HCT116 (cell line): ENCODE measurements around the gene NLE1. TPM values are rescaled to one million over a fixed set of nuclear protein-coding genes. Genes with fewer than 3 reads are reported as not detected.

Source experiments
- ATAC-seq: fragments of 200-7000 bp; cut with Tn5 transposase; 2 replicates; pipeline ENCODE4 v1.9.1; 2020; ENCODE audit warnings: mild to moderate bottlenecking, moderate library complexity
- Bru-seq: library from RNA; stranded (reverse); fragments of 400-500 nt; gene quantifications from one replicate; lab custom pipeline; 2021; lab: Mats Ljungman, UMichigan
- BruChase-seq, 2 experiments: library from RNA; stranded (reverse); fragments of 400-500 nt; gene quantifications; one replicate each; lab custom pipeline; 2021; lab: Mats Ljungman, UMichigan
- BruUV-seq: library from RNA; stranded (reverse); fragments of 400-500 nt; replicated peaks from 2 replicates; lab custom pipeline; 2021; lab: Mats Ljungman, UMichigan
- CTCF ChIA-PET: fragments of 300-600 bp; sonication (Branson Sonifier 250); formaldehyde crosslinking; loops from one replicate; lab custom pipeline; 2021; ENCODE audit warnings: antibody characterized with exemption; lab: Charles Lee
- POLR2A ChIA-PET: fragments of 300-600, 350-600 bp; sonication (Branson Sonifier 250); formaldehyde crosslinking; loops from one replicate; lab custom pipeline; 2021; ENCODE audit warnings: antibody characterized with exemption; lab: Charles Lee
- RAD21 ChIA-PET, 2 experiments: fragments of 300-600 bp; sonication (Branson Sonifier 250); formaldehyde crosslinking; loops; one replicate each; lab custom pipeline; 2023; ENCODE audit warnings: low total read pairs in 2 of 2; ENCODE audit not compliant: uncharacterized antibody in 2 of 2, unreplicated experiment in 2 of 2, low non-redundant PET in 1 of 2; lab: Charles Lee
- DNase-seq: peaks from one replicate; pipeline ENCODE4 v3.0.0-alpha.2; 2010; ENCODE audit warnings: low read depth, low spot score
- H2AFZ ChIP-seq: fragments of 200-600 bp; shearing (Covaris generic), sonication (generic); 2 replicates; pipeline ENCODE4 v1.6.1; 2017; ENCODE audit warnings: low read depth, mixed run types, mixed read lengths, antibody characterized with exemption, low read length; ENCODE audit not compliant: poor library complexity, severe bottlenecking
- H3K27ac ChIP-seq: 2 replicates; pipeline ENCODE4 v1.5.1; 2012; ENCODE audit warnings: low read depth, low read length
- H3K27me3 ChIP-seq: fragments of 200-600 bp; sonication (generic); 2 replicates; pipeline ENCODE4 v1.6.1; 2016; ENCODE audit warnings: mixed run types, low read length, mixed read lengths; ENCODE audit not compliant: insufficient read depth
- H3K36me3 ChIP-seq, 2 experiments: fragments of 200-500 bp in 1 of 2; fragments of 200-600 bp in 1 of 2; sonication (Bioruptor generic) in 1 of 2; sonication (generic) in 1 of 2; 2 replicates each; pipeline versions ENCODE4 v1.5.1 to v1.6.1; 2014 to 2016; ENCODE audit warnings: low read length in 2 of 2, inconsistent platforms in 1 of 2, mixed read lengths in 1 of 2, mixed run types in 1 of 2; ENCODE audit not compliant: insufficient read depth in 2 of 2, control insufficient read depth in 1 of 2
- H3K4me1 ChIP-seq, 2 experiments: fragments of 200-600 bp in 1 of 2; sonication (generic) in 1 of 2; 2 replicates each; pipeline versions ENCODE4 v1.5.1 to v1.6.1; 2012 to 2017; ENCODE audit warnings: low read length in 2 of 2, inconsistent platforms in 1 of 2, mild to moderate bottlenecking in 1 of 2, mixed read lengths in 1 of 2, mixed run types in 1 of 2, moderate library complexity in 1 of 2; ENCODE audit not compliant: insufficient read depth in 2 of 2, control insufficient read depth in 1 of 2
- H3K4me2 ChIP-seq: fragments of 200-600 bp; sonication (generic); 2 replicates; pipeline ENCODE4 v1.6.1; 2017; ENCODE audit warnings: mixed run types, low read length, mixed read lengths
- H3K4me3 ChIP-seq, 2 experiments: fragments of 200-600 bp in 1 of 2; sonication (generic) in 1 of 2; replicated peaks in 1 of 2; 2 replicates each; pipeline ENCODE4 v1.5.1; 2011 to 2016; ENCODE audit warnings: low read length in 2 of 2, control low read depth in 1 of 2, low read depth in 1 of 2, mild to moderate bottlenecking in 1 of 2, mixed read lengths in 1 of 2, mixed run types in 1 of 2
- H3K79me2 ChIP-seq: fragments of 200-600 bp; sonication (generic); 2 replicates; pipeline ENCODE4 v1.6.1; 2017; ENCODE audit warnings: mild to moderate bottlenecking, mixed run types, low read length, moderate library complexity, mixed read lengths; ENCODE audit not compliant: insufficient read depth
- H3K9ac ChIP-seq: fragments of 200-600 bp; sonication (generic); 2 replicates; pipeline ENCODE4 v1.6.1; 2016; ENCODE audit warnings: low read length, mixed read lengths
- H3K9me2 ChIP-seq: fragments of 200-600 bp; sonication (generic), shearing (Covaris generic); 2 replicates; pipeline ENCODE4 v1.6.1; 2017; ENCODE audit warnings: mixed run types, mild to moderate bottlenecking, moderate library complexity; ENCODE audit not compliant: insufficient read depth
- H3K9me3 ChIP-seq, 2 experiments: fragments of 200-500 bp in 1 of 2; fragments of 200-600 bp in 1 of 2; sonication (Bioruptor generic) in 1 of 2; sonication (generic) in 1 of 2; 2 replicates each; pipeline ENCODE4 v1.6.1; 2014 to 2017; ENCODE audit warnings: low read length in 2 of 2, mixed read lengths in 2 of 2, inconsistent platforms in 1 of 2, low read depth in 1 of 2, mild to moderate bottlenecking in 1 of 2, mixed run types in 1 of 2, moderate library complexity in 1 of 2; ENCODE audit not compliant: control insufficient read depth in 1 of 2, insufficient read depth in 1 of 2
- H4K20me1 ChIP-seq: fragments of 200-600 bp; sonication (generic), shearing (Covaris generic); 2 replicates; pipeline ENCODE4 v1.6.1; 2017; ENCODE audit warnings: mixed run types, mild to moderate bottlenecking, moderate library complexity; ENCODE audit not compliant: insufficient read depth
- ATF3 ChIP-seq: IDR thresholded peaks from 2 replicates; pipeline ENCODE4 v1.6.1; 2012
- CBX3 ChIP-seq: IDR thresholded peaks from 2 replicates; pipeline ENCODE4 v1.6.1; 2012; ENCODE audit warnings: low read depth
- CEBPB ChIP-seq: IDR thresholded peaks from 2 replicates; pipeline ENCODE4 v1.6.1; 2012; ENCODE audit warnings: low read depth
- EGR1 ChIP-seq: IDR thresholded peaks from 2 replicates; pipeline ENCODE4 v1.6.1; 2012; ENCODE audit warnings: low read depth
- ELF1 ChIP-seq: IDR thresholded peaks from 2 replicates; pipeline ENCODE4 v1.6.1; 2012; ENCODE audit warnings: low read depth, borderline replicate concordance
- EZH2phosphoT487 ChIP-seq: fragments of 200-600 bp; IDR thresholded peaks from 2 replicates; pipeline ENCODE4 v1.6.1; 2018; ENCODE audit warnings: antibody characterized with exemption, borderline replicate concordance
- FOSL1 ChIP-seq: IDR thresholded peaks from 2 replicates; pipeline ENCODE4 v1.6.1; 2012; ENCODE audit warnings: low read depth
- JUND ChIP-seq: IDR thresholded peaks from 2 replicates; pipeline ENCODE4 v1.6.1; 2012
- MAX ChIP-seq: IDR thresholded peaks from 2 replicates; pipeline ENCODE4 v1.6.1; 2012
- POLR2A ChIP-seq: IDR thresholded peaks from 2 replicates; pipeline ENCODE4 v1.7.0; 2011; ENCODE audit warnings: borderline replicate concordance; ENCODE audit not compliant: insufficient read depth, insufficient read length; ENCODE audit errors: extremely low read depth
- POLR2AphosphoS5 ChIP-seq: IDR thresholded peaks from 2 replicates; pipeline ENCODE4 v1.6.1; 2011; ENCODE audit warnings: mild to moderate bottlenecking, low read depth, low read length, moderate library complexity
- RAD21 ChIP-seq: IDR thresholded peaks from 2 replicates; pipeline ENCODE4 v1.6.1; 2012; ENCODE audit warnings: low read depth, mild to moderate bottlenecking
- REST ChIP-seq: IDR thresholded peaks from 2 replicates; pipeline ENCODE4 v1.6.1; 2012; ENCODE audit warnings: low read depth
- SIN3A ChIP-seq: IDR thresholded peaks from 2 replicates; pipeline ENCODE4 v1.6.1; 2012; ENCODE audit warnings: low read depth
- SP1 ChIP-seq: IDR thresholded peaks from 2 replicates; pipeline ENCODE4 v1.6.1; 2012; ENCODE audit warnings: low read depth
- TCF7L2 ChIP-seq: IDR thresholded peaks from 2 replicates; pipeline ENCODE4 v1.7.0; 2011; ENCODE audit warnings: borderline replicate concordance, inconsistent platforms; ENCODE audit not compliant: insufficient read depth, insufficient read length; ENCODE audit errors: extremely low read depth
- ZBTB33 ChIP-seq: IDR thresholded peaks from 2 replicates; pipeline ENCODE4 v1.6.1; 2011; ENCODE audit warnings: mild to moderate bottlenecking, low read length, moderate library complexity; ENCODE audit not compliant: insufficient replicate concordance; ENCODE audit errors: extremely low read depth
- ZFX ChIP-seq: fragments of 450-650 bp; IDR thresholded peaks from 2 replicates; pipeline ENCODE4 v1.6.1; 2017
- intact Hi-C: fragments of 100-400 bp; cut with micrococcal nuclease; formaldehyde crosslinking; loops from 2 replicates; pipeline ENCODE4 v1.10.0; 2022
- long read RNA-seq: library from polyadenylated mRNA; unstranded; transcript quantifications from one replicate; pipeline ENCODE4 v2.0.0, GENCODE V29; 2021; ENCODE audit not compliant: unreplicated experiment
- polyA plus RNA-seq: library from polyadenylated mRNA; unstranded; fragments of >200 nt; gene quantifications from 2 replicates; pipeline ENCODE4 v1.2.1, GENCODE V29; 2012; ENCODE audit warnings: missing spikeins
- total RNA-seq: library from RNA; stranded (reverse); gene quantifications from one replicate; pipeline ENCODE4 v1.2.1, GENCODE V29; 2021; ENCODE audit not compliant: unreplicated experiment

Gene NLE1
- total RNA-seq (55.5 TPM), Bru-seq, nascent RNA (percentile 84 among the genes with signal in this experiment), BruChase-seq, experiment 1, labeled RNA remaining after a 6-hour chase (percentile 75 among the genes with signal in this experiment), BruChase-seq, experiment 2, labeled RNA remaining after a 2-hour chase (percentile 79 among the genes with signal in this experiment)
- 30.0 and 31.6 TPM in 2 replicates for polyA plus RNA-seq
- long read RNA-seq, full-length matches to known transcripts: 44 of 66 reads
- long read RNA-seq, partial matches to known transcripts: 15 of 66 reads
- long read RNA-seq, other reads (novel, unspliced or antisense): 7 of 66 reads

GRCh38 chr17:35141681-35142466 is at the start of gene NLE1:
Gene NLE1 (minus strand): TSS chr17:35142303. CDS start chr17:35142275, 28 bp downstream.
- H3K79me2 ChIP-seq: peaks cover 46% of the 10 kb centered on the region
- no peaks in the 10 kb centered on the region for H4K20me1 ChIP-seq
- BruUV-seq: TSS peak; percentile 75
- DNase-seq (peak; percentile 71), ATAC-seq (peak; percentile 93)
- ChIA-PET POLR2A (no interaction called here), CTCF (no interaction called here), RAD21 (no interaction called here)
- peak within 1 kb of the TSS; percentile 96 for H3K9ac ChIP-seq
- H3K4me2 ChIP-seq: peak within 1 kb of the TSS; percentile 93
- H3K4me3 ChIP-seq: peak within 1 kb of the TSS; percentile 97 to 99
- peak within 1 kb of the TSS; percentile 98 for H2AFZ ChIP-seq
- H3K36me3 ChIP-seq: peaks cover 23 to 30% of the 10 kb centered on the region in 2 experiments
- H3K27ac ChIP-seq: peak within 1 kb of the TSS; percentile 70
- no peaks in the 10 kb centered on the region for H3K9me3 ChIP-seq
- no peaks in the 10 kb centered on the region for H3K9me2 ChIP-seq
- intact Hi-C loops: loop anchor here (1.0 kb wide), 2 partner anchors 102 to 391 kb away; no protein-coding TSS in a partner anchor
- H3K4me1 ChIP-seq: peaks cover 3 to 10% of the 10 kb centered on the region in 2 experiments; a peak in 3 of 4 replicates
- H3K27me3 ChIP-seq: no peaks in the 10 kb centered on the region
- TF ChIP-seq POLR2AphosphoS5: peak; percentile 79
- peak; percentile 97 for TF ChIP-seq SIN3A
- no peak for TF ChIP-seq REST
- no peak for TF ChIP-seq ZBTB33
- no peak for TF ChIP-seq ELF1
- no peak for TF ChIP-seq POLR2A
- TF ChIP-seq CBX3: peak; percentile 90
- no peak for TF ChIP-seq FOSL1
- peak; percentile 57; the same call in 1 of the 2 replicates for TF ChIP-seq ZFX
- no peak for TF ChIP-seq TCF7L2
- TF ChIP-seq EGR1: peak; percentile 64
- peak; percentile 15; the same call in 1 of the 2 replicates for TF ChIP-seq SP1
- TF ChIP-seq EZH2phosphoT487: no peak
- TF ChIP-seq MAX: peak; percentile 100
- TF ChIP-seq JUND: 0 out of 2 replicates have a peak, but pooled peaks have one; percentile 16
- TF ChIP-seq ATF3: no peak
- TF ChIP-seq CEBPB: no peak
- TF ChIP-seq RAD21: peak; percentile 41
